ES-I3 (cell line): ENCODE data around the gene FLAD1.

Experiments
- H3K36me3 ChIP-seq: 2 replicates; pipeline ENCODE4 v1.6.1; 2013; ENCODE audit warnings: mild to moderate bottlenecking, low read length, control low read depth, moderate library complexity; ENCODE audit not compliant: insufficient read depth
- H3K4me1 ChIP-seq: 2 replicates; pipeline ENCODE4 v1.6.1; 2013; ENCODE audit warnings: mild to moderate bottlenecking, control low read depth, low read length; ENCODE audit not compliant: insufficient read depth
- H3K9ac ChIP-seq: 2 replicates; pipeline ENCODE4 v1.6.1; 2013; ENCODE audit warnings: low read depth, mild to moderate bottlenecking, low read length, moderate library complexity
- H3K9me3 ChIP-seq: 2 replicates; pipeline ENCODE4 v1.6.1; 2013; ENCODE audit warnings: mild to moderate bottlenecking, low read length, moderate library complexity; ENCODE audit not compliant: control insufficient read depth, insufficient read depth

Gene FLAD1

GRCh38 chr1:154958036-154958435 is 25.1 kb upstream of the FLAD1 start:
- Histone ChIP-seq H3K9ac (no peak overlapping the region), H3K4me1 (peaks cover 16% of the 10 kb centered on the region), H3K9me3 (no peaks in the 10 kb centered on the region), H3K36me3 (no peaks in the 10 kb centered on the region)

GRCh38 chr1:154958681-154959425 is 24.3 kb upstream of the FLAD1 start:
- Histone ChIP-seq H3K36me3 (peaks cover 7% of the 10 kb centered on the region; the same call in 1 of the 2 replicates), H3K9ac (no peak overlapping the region), H3K4me1 (peaks cover 16% of the 10 kb centered on the region), H3K9me3 (no peaks in the 10 kb centered on the region)

GRCh38 chr1:154959426-154959780 is 23.7 kb upstream of the FLAD1 start:
- H3K9me3 ChIP-seq, result no peaks in the 10 kb centered on the region
- peaks cover 16% of the 10 kb centered on the region for H3K4me1 ChIP-seq
- H3K36me3 ChIP-seq, result peaks cover 11% of the 10 kb centered on the region; the same call in 1 of the 2 replicates
- no peak overlapping the region for H3K9ac ChIP-seq

GRCh38 chr1:154960446-154961136 is 22.6 kb upstream of the FLAD1 start:
- Histone ChIP-seq H3K36me3 (peaks cover 20% of the 10 kb centered on the region), H3K4me1 (peaks cover 9% of the 10 kb centered on the region; the same call in 1 of the 2 replicates), H3K9ac (peak overlapping the region; percentile 99)

GRCh38 chr1:154961207-154962155 is 21.7 kb upstream of the FLAD1 start, which contains the start of gene PYGO2:
TSS of gene PYGO2 (minus strand) at chr1:154961782. CDS start at chr1:154961576, 206 bp downstream.
- H3K9ac ChIP-seq, result peak within 1 kb of the TSS; percentile 99
- H3K4me1 ChIP-seq, result peaks cover 9% of the 10 kb centered on the region; the same call in 1 of the 2 replicates
- peaks cover 26% of the 10 kb centered on the region for H3K36me3 ChIP-seq

More at GRCh38 chr1:154960446-154961136, 22.6 kb upstream of the FLAD1 start:
- H3K9me3 ChIP-seq, result no peaks in the 10 kb centered on the region

GRCh38 chr1:154962156-154962749 is 20.9 kb upstream of the FLAD1 start:
- H3K9ac ChIP-seq, result peak overlapping the region; percentile 99
- no peaks in the 10 kb centered on the region for H3K9me3 ChIP-seq
- peaks cover 5% of the 10 kb centered on the region; the same call in 1 of the 2 replicates for H3K4me1 ChIP-seq
- H3K36me3 ChIP-seq, result peaks cover 32% of the 10 kb centered on the region

More at GRCh38 chr1:154961207-154962155, 21.7 kb upstream of the FLAD1 start, which contains the start of gene PYGO2:
- no peaks in the 10 kb centered on the region for H3K9me3 ChIP-seq

GRCh38 chr1:154962795-154963330 is 20.3 kb upstream of the FLAD1 start:
- Histone ChIP-seq H3K9ac (0 out of 2 replicates have a peak overlapping the region, but pooled peaks have one; percentile 99), H3K9me3 (no peaks in the 10 kb centered on the region), H3K36me3 (peaks cover 39% of the 10 kb centered on the region), H3K4me1 (peaks cover 4% of the 10 kb centered on the region; the same call in 1 of the 2 replicates)

GRCh38 chr1:154963643-154964042 is 19.5 kb upstream of the FLAD1 start:
- Histone ChIP-seq H3K9me3 (no peaks in the 10 kb centered on the region), H3K36me3 (peaks cover 43% of the 10 kb centered on the region), H3K9ac (no peak overlapping the region), H3K4me1 (peaks cover 4% of the 10 kb centered on the region; the same call in 1 of the 2 replicates)

- peaks cover 43% of the 10 kb centered on the region for H3K36me3 ChIP-seq
- no peaks in the 10 kb centered on the region for H3K9me3 ChIP-seq
- H3K9ac ChIP-seq, result no peak overlapping the region
- H3K4me1 ChIP-seq, result peaks cover 4% of the 10 kb centered on the region; the same call in 1 of the 2 replicates
These were observed 18.8 kb upstream of the FLAD1 start for GRCh38 chr1:154964359-154964758.

- H3K4me1 ChIP-seq, result peaks cover 4% of the 10 kb centered on the region; the same call in 1 of the 2 replicates
- no peak overlapping the region for H3K9ac ChIP-seq
- peaks cover 43% of the 10 kb centered on the region for H3K36me3 ChIP-seq
- H3K9me3 ChIP-seq, result no peaks in the 10 kb centered on the region
These were observed 17.0 kb upstream of the FLAD1 start for GRCh38 chr1:154966111-154966510.

GRCh38 chr1:154967331-154967950 is 15.7 kb upstream of the FLAD1 start:
- Histone ChIP-seq H3K9me3 (no peaks in the 10 kb centered on the region), H3K9ac (no peak overlapping the region), H3K4me1 (peaks cover 8% of the 10 kb centered on the region), H3K36me3 (peaks cover 43% of the 10 kb centered on the region)

GRCh38 chr1:154968731-154969130 is 14.4 kb upstream of the FLAD1 start:
- Histone ChIP-seq H3K36me3 (peaks cover 38% of the 10 kb centered on the region), H3K9me3 (no peaks in the 10 kb centered on the region), H3K9ac (peak overlapping the region; percentile 69), H3K4me1 (peaks cover 9% of the 10 kb centered on the region)

- Histone ChIP-seq H3K36me3 (peaks cover 33% of the 10 kb centered on the region), H3K9ac (peak overlapping the region; percentile 69), H3K9me3 (no peaks in the 10 kb centered on the region), H3K4me1 (peaks cover 9% of the 10 kb centered on the region)
These were observed 13.9 kb upstream of the FLAD1 start for GRCh38 chr1:154969246-154969645.
